ENCODE results near the gene DOK7. TPM values are rescaled to one million over a fixed set of nuclear protein-coding genes. Genes with fewer than 3 reads are reported as not detected.

DOK7 gene
- total and polyA plus RNA-seq, 12 donors: 30.3 to 89.7 (median 39.0) TPM

DNA sequence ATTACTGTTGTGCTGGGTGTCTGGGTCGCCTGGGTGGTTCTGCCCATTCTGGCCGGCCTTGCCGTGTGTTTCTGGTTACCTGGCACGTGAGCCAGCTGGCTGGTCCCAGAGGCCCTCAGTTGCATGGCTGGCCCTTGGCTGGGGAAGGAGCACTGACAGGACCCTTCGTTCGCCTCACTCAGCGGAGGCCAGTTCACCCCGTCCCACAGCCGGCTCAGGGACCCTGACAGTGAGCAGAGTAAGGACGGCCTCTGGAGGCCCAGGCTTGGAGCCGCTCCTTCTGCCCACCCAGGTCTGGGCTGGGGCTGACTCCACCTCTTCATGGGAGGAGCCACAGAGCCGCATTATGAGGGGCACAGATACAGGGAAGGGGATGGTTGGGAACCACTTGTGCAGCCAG, 41.6 kb upstream of the DOK7 start:
- Histone ChIP-seq H3K4me3 (no peak overlapping the region), H3K9me3 (no peaks in the 10 kb centered on the region), H3K27ac (no peak overlapping the region), H3K36me3 (peaks cover 0 to 87% (median 8%) of the 10 kb centered on the region in 9 donors), H3K27me3 (no peaks in the 10 kb centered on the region), H3K4me1 (no peaks in the 10 kb centered on the region)
- intact Hi-C loops (cut with DNase I): no loop called here
- 88 to 89% methylated on average over 12 of the region's 12 CpGs for WGBS, 2 donors
- TF ChIP-seq CTCF (IDR thresholded peaks at IDR 0.05): no peak
- DNase-seq (no peak), ATAC-seq (no peak)

GRCh38 chr4:3422241-3422801, 40.8 kb upstream of the DOK7 start:
- WGBS, 2 donors: 91 to 92% methylated on average over 29 of the region's 29 CpGs
- Histone ChIP-seq H3K27ac (no peak overlapping the region), H3K4me1 (no peaks in the 10 kb centered on the region), H3K27me3 (no peaks in the 10 kb centered on the region), H3K36me3 (peaks cover 0 to 87% (median 4%) of the 10 kb centered on the region in 9 donors), H3K4me3 (no peak overlapping the region), H3K9me3 (no peaks in the 10 kb centered on the region)
- intact Hi-C loops (cut with DNase I): no loop called here
- ATAC-seq (no peak), DNase-seq (peak in 1 of 2 donors; percentile 8)
- no peak for TF ChIP-seq CTCF (IDR thresholded peaks at IDR 0.05)

DNA sequence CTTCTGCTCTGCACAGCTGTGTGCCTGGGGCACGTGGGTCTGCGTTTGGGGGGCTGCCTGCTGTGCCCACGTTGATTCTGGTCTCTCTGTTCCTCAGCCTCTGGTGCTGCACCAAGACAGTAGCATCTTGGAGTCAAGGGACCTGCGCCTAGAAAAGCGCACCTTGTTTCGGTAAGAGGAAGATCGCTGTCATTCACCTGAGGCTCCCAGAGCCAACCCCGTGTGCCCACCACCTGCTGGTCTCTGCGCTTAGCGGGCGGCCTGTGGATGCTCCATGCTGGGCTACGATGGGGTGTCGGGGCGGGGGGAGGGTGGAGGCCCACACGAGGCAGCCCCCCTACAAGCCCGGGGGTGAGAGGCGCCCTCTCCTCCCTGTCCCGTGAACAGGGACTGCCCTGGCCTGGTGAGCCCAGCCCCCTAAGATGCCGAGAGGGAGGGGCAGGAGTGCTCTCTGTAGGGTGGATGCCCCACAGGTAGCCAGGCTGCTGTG, 40.3 kb upstream of the DOK7 start:
- H3K9me3 ChIP-seq: no peaks in the 10 kb centered on the region
- H3K27me3 ChIP-seq: no peaks in the 10 kb centered on the region
- no peaks in the 10 kb centered on the region for H3K4me1 ChIP-seq
- no peak for TF ChIP-seq CTCF (IDR thresholded peaks at IDR 0.05)
- DNase-seq (no peak), ATAC-seq (peak in 2 of 8 donors; percentile 24 to 45)
- no peak overlapping the region for H3K4me3 ChIP-seq
- H3K27ac ChIP-seq: no peak overlapping the region
- peaks cover 0 to 87% (median 4%) of the 10 kb centered on the region in 9 donors for H3K36me3 ChIP-seq
- 92 to 93% methylated on average over 19 of the region's 19 CpGs for WGBS, 2 donors
- intact Hi-C loops (cut with DNase I): no loop called here

- Histone ChIP-seq H3K36me3 (peaks cover 0 to 87% (median 4%) of the 10 kb centered on the region in 9 donors), H3K27ac (no peak overlapping the region), H3K9me3 (no peaks in the 10 kb centered on the region), H3K27me3 (no peaks in the 10 kb centered on the region), H3K4me1 (no peaks in the 10 kb centered on the region), H3K4me3 (no peak overlapping the region)
- intact Hi-C loops (cut with DNase I): no loop called here
- WGBS, 2 donors: 98% methylated on average over 16 of the region's 16 CpGs
- DNase-seq (no peak), ATAC-seq (peak in 1 of 8 donors; percentile 11)
- TF ChIP-seq CTCF (IDR thresholded peaks at IDR 0.05): no peak
Measured at GRCh38 chr4:3423406-3423805, 39.7 kb upstream of the DOK7 start.

Data from heart right ventricle (tissue), 16 donors.